GM18520 (cell line): ENCODE results near the gene TNFRSF1A.

Experiments used
- ATAC-seq: cut with Tn5 transposase; IDR thresholded peaks from one replicate; pipeline ENCODE4 v1.9.1; 2021; ENCODE audit not compliant: unreplicated experiment

Gene TNFRSF1A

DNA sequence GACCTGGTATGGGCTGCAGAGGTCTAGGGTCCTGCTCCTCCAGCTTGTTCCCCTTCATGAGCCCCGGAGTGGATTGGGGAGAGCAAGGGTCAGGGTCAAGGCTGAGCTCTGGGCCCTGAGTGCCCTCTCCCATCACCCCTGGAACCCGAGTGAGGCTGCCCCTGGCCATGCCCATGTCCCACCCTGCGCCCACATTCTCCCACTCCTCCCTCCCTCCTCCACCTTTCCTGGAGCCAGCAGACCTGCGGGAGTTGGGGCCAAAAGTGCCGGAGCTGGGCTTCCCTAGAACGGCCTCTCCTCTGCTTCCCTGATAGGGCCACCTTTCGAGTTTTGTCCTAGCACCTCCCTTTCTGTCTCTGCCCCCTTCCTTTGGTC, 32.9 kb upstream of the TNFRSF1A start:
- no peak for ATAC-seq

DNA sequence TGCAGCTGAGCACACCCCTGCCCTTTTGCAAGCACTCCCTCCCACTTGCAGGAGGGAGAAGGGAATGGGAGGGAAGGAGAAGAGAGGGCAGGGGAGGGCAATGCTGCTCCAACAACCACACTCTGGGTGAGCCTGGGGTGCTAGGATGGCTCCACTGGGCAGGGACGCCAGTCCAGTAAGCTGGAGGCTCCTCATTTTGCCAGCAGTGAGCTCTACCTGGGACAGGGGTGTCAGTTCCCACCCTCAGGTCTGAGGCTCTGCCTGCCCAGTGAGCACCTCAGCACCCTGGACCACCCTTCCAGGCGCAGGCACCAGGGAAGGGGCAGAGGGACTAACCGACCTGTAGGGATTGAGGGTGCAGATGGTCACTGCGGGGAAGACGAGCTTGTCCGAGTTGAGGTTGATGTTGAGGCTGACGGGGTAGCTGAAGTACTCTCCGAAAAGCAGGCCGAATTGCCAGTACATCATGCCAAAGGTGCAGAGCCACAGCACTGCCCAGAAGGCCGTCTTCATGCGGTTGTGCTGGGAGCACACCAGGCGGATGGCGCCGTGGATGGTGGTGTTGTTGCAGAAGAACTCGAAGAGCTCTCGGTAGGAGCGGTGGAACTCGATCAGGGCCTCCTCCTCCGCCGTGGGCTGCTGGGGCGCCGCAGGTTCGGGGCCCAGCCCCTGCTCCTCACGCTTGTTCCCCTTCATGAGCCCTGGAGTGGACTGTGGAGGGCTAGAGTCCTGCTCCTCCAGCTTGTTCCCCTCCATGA, 32.3 kb upstream of the TNFRSF1A start:
- ATAC-seq, result no peak

DNA sequence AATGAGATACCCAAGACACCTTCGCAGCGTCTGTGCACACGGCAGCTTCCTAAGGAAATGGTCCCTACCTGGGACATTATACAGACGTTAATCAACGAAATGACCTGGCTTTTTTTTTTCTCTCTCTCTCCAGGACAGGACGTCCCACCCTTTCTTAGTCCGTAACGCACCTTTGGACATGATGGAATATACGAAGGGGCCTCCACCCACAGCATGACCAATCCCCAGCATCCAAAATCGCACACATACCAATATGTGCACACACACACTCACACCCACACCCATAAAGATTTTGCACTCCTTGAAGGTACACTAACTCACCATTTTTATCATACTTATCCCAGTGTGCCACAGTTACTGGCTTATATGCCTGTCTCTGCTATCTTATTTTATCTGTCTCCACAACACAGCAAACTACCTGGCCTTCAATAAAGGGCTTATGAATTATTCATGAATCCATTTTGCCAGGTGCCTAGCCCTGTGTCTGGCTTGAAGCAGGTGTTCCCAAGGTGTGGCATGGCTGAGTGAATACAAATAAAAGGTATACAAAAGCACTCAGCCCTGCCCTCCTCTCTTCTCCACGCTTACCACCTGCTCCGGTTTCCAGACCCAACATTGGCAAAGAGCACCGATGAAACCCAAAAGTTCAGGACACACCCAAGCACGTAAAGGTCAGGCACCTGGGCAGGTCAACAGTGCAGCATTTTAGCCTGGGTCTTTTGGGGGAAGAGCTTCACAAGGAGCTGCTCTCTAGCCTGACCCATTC, 31.3 kb upstream of the TNFRSF1A start:
- no peak for ATAC-seq

DNA sequence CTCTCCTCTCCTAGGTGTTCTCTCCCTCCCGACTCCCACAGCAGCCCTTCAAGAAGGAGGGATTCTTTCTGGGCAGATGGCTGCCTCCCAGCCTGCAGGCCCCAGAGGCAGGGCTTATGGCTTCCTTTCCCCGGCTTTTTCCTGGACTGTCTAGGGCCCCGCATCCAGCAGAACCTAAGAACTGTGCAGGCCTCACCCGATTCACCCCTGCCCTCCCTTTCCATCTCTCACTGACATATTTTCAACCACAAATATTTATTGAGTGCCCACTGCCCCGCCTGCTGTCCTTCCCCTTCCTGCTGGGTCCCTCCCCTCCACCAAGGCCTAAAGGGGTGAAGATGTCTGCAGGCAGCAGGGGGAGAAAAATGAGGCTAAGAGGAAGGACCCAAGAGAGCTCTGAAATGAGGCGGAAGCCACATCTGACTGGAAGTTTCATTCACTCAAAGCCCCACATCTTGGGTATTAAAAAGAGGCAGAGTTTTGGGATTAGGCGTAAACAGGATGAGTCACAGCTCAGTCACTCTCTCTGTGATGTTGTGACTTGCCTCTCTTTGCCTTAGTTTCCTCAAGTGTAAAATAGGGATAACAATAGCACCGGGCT, 30.6 kb upstream of the TNFRSF1A start:
- ATAC-seq, result no peak

DNA sequence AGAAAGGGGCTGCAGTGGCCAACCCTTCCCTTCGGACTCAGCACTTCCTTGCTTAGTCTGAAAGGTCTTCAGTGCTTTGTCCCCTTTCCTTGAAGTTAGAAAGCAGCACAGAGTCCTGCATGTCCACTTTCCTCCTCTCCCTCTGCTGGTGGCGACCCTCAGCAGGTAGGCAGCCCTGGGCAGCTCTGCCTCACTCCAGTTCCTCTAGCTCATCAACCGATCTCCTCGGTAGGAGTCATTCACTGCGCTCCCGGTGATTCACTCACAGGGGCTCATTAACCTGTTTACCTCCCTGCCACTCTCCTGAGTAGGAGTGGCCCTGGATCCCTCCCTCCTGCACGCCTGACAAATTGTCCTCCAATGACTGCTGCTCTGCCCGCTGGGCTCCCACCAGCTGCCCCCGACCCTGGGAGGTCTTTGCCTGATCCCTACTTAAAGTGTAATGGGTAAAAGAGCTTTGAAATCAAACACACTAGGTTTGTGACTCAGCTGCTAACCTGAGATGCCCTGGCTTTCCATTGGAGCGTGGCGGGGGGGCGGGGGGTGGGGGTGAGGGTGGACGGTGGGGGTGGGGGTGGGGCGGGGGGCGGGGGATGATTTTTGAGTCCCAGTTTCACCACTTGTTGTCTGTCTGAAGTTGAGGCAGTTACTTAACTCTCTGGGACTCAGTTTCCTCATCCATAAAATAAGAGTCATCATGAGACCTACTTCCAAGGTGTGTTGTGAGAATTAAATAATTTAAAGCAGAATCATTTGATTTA, 29.3 kb upstream of the TNFRSF1A start:
- no peak for ATAC-seq

DNA sequence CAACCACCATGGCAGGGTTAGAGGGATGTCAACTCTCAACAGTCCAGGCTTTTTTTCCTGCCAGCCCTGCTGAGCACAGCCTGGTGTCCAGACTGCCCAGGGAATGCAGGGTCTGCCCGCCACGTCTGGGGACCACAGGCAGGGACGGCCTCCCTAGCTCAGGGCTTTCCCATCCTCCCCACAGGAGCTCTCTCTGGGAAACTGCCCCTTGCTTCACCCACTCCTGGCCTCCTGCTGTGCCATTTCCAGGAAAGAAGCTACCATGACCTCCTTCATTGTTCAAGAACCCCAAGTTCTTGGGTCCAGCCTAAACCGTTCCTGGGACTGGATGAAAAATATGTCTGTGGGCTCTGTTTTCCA, 28.7 kb upstream of the TNFRSF1A start:
- ATAC-seq, result no peak

DNA sequence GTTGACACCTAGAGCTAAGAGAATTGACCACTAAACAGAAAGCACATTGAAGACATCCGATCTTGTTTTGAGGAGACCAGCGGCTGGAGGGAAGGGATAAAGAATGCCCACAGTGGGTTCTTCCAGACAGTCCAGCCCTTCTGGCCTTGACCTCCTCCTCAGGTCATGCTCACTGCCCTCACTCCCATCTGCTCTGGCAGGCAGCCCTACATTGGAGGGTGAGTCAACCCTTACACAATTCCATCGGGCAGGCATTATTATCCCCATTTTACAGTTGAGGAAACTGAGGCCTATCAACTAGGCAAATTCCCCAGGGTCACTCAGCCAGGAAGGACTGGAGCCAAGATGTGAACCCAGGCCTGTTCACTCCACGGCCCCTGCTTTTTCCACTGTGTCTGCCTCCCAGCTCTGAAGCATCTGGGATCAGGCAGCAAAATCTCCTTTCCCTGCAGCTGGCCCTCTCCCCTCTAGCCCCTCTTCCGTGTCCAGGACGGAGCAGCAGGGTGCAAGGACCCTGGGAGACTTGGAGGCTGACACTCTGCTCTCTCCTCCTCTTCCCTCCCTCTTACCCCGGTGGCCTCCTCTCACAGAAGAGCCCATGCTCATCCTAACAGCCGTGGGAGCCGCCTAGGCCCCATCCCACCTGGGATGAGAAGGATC, 28.2 kb upstream of the TNFRSF1A start:
- no peak for ATAC-seq

DNA sequence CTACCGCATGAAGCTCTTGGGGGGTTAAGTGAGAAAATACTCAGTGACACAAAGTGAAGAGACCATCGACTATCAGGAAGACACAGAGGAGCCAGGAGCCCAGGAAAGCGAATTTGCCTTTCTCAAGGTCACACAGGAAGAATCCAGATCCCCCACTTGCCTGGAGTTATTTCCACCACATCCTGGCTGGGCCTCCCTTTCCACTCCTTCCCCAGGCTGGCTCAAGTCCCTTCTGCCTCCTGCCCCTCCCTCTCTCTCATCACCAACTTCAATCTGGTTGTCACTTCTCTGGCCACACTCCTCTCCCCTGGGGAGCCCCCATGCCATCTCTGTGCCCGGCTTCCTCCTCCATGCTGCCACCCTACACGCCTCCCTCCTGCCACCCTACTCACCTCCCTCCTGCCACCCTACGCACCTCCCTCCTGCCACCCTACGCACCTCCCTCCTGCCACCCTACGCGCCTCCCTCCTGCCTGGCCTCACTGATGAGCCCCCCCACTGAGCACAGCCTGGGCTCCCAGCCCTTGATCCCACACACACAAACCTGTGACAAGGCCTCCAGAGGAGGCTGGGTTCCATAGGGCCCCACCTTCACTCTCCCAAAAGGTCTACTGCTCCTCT, 27.1 kb upstream of the TNFRSF1A start:
- no peak for ATAC-seq

DNA sequence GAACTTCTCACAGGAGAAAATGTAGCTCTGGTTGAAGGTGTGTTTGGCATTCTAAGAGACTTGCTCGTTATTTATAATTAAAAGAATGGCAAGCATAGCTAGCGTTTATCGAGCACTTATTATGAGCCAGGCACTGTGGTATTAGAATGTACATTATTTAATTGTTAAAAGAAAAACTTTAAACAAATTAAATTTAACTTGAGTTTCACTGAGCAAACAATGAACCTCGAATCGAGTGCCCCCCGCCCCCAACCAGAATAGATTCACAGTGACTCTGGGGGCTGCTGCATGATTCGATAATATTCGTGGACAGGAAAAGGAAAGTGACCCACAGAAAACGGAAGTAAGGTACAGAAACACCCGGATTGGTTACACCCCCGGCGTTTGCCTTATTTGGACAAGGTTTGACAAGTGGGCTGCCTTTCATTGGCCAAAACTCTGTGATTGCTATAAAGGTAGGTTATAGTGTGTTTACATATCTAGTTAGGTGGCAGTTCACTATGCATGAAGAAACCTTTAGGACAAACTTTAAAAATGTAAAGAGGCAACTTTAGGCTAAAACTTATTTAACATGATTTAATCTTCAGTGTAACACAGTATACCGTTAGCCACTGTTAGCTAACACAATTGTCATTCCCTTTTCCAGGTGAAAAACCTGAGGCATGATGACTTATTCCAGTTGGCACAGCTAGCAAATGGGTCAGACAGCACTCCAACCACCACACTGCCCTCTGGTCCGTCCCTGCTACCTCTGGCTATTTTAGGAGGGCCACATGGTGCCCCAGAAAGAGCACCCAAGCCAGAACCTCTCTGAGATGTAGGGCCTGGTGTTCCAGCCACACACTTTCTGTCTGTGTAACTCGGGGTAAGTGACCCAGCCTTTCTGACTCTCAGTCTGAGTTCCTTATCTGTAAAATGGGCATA, 26.4 kb upstream of the TNFRSF1A start:
- ATAC-seq, result no peak

DNA sequence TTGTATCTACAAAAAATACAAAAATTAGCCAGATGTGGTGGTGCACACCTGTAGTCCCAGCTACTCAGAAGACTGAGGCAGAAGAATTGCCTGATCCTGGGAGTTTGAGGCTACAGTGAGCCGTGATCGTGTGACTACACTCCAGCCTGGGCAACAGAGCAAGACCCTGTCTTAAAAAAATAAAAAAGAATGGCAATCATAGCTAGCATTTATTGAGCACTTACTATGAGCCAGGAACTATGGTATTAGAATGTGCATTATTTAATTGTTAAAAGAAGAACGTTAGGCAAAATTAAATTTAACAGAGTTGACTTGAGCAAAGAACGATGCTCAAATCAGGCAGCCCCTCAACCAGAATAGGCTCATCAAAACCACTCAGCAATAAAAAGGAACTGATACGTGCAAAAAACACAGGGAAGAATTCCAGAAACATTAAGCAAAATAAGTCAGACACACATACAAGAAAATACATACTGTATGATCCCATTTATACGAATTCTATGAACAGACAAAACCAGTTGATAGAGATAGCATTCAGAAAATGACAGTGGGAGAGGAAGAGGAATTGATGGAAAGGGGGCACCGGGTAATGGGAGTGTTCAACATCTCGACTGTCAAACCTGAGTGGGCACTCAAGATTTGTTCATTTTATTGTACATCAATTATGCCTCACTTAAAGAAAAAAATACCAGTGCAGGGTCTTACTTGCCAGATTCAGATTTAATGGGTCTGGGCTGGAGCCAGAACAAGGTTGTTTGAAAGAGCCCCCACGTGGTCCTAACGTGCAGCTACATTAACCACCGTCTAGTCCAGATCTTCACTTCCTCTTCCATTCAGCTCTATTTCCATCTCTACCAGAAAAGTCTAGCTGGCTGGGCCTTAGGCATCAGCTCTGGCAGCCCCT, 25.4 kb upstream of the TNFRSF1A start:
- ATAC-seq, result no peak

DNA sequence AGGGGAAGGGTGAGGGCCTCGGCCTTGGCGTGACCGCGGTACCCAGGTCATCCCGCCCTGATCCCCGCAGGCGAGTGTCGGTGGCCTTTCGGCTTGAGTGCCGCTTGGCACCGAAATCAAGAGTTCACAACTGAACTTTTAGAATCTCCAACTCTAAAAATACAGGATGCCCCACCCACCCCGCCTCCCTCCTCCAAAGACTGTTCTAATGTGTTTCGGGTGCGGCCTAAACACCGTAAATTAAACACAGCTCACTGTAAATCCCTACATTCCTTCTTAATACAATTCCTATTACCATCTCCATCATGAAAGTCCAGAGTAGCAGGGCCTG, 22.1 kb upstream of the TNFRSF1A start:
- no peak for ATAC-seq

DNA sequence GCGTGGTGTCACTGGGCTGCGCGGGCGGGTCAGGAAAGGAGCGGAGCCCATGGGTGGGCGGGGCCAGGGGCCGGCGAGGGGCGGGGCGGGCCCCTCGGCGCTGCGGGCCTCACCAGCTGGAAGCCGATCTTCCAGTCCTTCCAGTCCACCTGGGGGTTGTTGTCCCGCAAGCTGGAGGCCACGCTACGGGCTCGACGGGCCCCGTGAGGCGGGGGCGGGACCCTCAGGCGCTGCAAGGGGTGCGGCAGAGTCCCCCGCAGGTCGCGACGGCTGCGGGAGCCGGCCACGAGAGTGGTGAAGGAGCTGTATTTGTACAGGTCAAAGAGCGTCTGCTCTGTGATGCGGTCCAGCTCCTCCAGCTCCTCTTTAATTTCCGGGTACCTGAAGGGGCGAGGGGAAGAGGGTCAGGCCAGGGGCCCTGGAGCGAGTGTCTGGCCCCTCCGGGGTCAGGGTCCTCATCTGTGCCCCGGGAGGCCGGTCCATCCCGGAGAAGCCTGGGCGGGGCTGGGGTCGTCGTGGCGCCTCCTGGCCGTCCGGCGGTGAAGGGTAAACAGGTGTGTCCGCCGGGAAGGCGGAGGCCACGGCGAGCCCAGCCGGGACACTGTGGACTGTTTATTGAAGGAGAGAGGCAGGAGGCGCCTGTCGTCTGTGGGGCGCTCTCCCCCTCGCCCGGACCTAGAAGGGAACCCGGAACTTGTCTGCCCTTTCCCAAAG, 21.6 kb upstream of the TNFRSF1A start:
- no peak for ATAC-seq

DNA sequence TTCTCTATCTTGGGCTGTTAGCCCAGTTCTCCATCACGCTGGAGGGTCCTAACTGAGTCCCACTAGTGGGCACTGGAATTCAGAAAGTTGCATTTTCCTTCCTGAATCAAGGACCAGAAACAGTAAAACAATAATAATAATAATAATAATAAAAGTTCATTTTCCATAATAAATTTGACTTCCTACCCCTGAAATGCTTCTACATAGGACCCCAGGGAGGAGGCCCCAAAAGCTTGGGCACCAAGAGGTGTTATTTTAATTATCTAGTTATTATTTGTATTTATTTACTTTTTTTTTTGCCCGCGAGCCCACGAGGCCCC, 21.1 kb upstream of the TNFRSF1A start:
- ATAC-seq, result no peak

DNA sequence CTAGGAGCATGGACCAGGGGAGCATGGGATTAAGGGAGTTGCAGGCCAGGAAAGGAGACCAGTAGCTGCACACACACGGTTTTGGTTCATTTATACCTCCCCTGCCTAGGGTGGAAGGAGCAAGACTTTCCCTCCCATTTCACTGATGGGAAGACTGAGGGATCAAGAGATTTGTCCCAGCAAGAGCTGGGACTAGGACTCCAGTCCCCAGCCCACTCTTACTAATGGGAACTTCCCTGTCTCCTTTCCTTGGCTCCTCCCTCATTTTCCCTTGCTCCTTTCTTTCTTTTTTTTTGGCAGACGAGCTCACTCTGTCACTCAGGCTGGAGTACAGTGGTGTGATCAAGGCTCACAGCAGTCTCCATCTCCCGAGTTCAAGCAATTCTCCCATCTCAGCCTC, 20.5 kb upstream of the TNFRSF1A start:
- no peak for ATAC-seq

DNA sequence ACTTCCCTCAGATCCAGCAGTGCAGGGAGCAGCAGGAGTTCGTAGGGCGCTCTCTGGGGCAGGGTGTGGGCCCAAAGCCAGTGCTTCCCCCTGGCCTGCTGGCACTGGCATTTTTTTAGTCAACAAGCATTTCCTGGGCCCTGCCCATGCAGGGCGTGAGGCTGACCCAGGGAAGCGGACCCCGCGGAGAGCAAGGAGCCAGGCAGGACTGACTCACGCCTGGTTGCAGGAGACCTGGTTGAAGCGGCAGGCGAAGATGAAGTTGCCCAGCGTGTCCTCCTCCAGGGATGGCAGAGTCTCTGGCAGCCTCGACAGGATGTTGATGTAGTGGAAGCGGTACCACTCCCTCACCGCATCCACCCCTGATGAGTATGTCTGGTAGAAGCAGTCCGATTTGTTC, 20.0 kb upstream of the TNFRSF1A start:
- ATAC-seq, result no peak

DNA sequence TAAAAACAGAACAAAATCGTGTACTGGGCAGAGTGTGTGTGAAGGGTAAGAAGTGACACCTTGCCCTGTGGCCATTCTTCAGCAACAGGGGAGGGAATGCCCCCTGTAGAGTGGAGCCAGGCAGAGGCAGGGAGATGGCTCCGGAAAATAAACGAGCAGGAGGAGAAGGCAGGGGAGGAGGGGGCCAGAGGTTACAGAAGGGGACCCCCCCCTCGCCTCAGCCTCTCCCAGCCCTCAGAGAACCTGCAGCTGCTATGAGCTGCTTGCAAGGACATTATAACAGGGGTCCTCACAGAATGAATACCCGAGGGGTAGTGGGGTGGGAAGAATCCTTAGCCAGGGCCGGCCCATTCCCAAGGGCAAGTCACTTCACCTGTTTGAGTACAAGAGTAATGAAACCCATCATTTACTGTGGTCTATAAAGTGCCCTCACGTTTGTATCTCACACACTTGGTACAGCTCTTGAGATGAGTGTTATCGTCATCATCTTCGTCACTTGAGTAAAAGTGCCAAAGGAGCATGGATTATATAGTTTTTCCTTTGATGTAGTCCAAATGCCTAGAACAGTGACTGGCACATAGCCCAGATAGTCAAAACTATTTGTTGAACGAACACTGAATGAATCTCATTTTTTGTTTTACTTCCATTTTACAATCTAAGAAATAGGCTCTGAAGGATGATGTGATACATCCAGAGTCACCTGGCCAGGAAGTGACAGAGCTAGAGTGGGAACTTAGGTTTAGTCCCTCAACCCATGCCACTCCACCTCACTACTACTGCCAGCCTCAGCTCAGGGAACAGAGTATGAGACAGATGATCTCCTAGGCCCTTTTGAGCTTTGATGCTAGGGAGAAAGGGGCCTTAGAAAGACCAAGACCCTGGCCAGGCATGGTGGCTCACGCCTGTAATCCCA, 19.0 kb upstream of the TNFRSF1A start:
- no peak for ATAC-seq

DNA sequence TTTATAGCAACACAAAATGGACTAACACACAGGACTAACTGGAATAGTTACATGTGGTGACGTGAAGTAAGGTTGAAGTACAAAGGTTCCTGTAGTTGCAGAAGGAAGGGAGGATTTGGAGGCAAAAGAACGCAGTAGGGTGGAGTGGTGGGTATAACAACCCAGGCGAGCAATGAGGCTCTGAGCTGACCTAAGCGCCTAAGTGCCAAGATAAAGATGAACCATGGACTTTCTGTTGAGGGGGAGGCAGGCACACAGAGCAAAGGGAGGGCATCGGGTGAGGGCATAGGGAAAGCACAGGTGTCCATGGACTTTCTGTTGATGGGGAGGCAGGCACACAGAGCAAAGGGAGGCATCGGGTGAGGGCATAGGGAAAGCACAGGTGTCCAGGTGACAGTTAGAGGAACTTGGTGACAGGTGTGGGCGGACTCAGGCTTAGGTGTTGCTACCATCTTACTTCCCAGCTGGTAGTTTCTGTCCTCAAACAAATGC, 18.2 kb upstream of the TNFRSF1A start:
- ATAC-seq, result peak; percentile 42
